Upper lobe of left lung (tissue), 4 donors: Measurements from ENCODE around the gene TECRL.

Experiments
- EP300 ChIP-seq, 4 donors: sonication (generic); formaldehyde crosslinking; IDR thresholded peaks; one replicate each; pipeline ENCODE4 v1.5.1; 2017; ENCODE audit warnings: antibody characterized with exemption in 4 of 4, control low read depth in 2 of 4
- POLR2A ChIP-seq, 4 donors: fragments of 450-650 bp; IDR thresholded peaks; one replicate each; pipeline ENCODE4 v1.5.1; 2016 to 2017; ENCODE audit warnings: antibody characterized with exemption in 4 of 4, mild to moderate bottlenecking in 2 of 4
- POLR2AphosphoS5 ChIP-seq, 2 donors: sonication (generic); formaldehyde crosslinking; IDR thresholded peaks; one replicate each; pipeline ENCODE4 v1.5.1; 2017; ENCODE audit warnings: antibody characterized with exemption in 2 of 2
- TF ChIP-seq, protein P1 (sequence below), 6 experiments: fragments of 450-650 bp in 4 of 6; fragments of 200-600 bp in 2 of 6; sonication (generic) in 2 of 6; IDR thresholded peaks; one replicate each; pipeline ENCODE4 v1.5.1; 2016 to 2019; ENCODE audit warnings: antibody characterized with exemption in 6 of 6

DNA sequence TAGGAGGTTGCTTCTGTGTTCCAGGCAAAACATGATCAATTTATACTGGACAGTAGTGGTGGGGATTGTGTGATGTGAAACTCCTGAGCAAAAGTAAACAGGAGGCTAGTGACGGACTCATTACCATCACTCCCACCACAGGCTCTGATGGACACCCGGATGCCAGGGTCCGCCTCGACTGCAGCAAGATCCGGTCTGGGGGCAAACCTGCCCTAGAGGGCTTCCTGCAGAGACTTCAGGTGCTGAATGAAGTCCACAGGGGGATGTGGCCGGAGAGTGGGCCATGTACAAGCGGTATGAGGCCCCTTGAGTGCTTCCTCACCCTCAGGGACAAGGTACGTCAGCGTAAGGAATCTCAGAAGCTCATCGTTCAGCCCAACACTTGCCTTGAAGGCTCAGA is 23.4 kb upstream of the TECRL start:
- TF ChIP-seq POLR2AphosphoS5 (IDR thresholded peaks at IDR 0.05) (no peak), POLR2A (IDR thresholded peaks at IDR 0.05) (no peak), EP300 (IDR thresholded peaks at IDR 0.05) (no peak)
- TF ChIP-seq, protein P1, sequence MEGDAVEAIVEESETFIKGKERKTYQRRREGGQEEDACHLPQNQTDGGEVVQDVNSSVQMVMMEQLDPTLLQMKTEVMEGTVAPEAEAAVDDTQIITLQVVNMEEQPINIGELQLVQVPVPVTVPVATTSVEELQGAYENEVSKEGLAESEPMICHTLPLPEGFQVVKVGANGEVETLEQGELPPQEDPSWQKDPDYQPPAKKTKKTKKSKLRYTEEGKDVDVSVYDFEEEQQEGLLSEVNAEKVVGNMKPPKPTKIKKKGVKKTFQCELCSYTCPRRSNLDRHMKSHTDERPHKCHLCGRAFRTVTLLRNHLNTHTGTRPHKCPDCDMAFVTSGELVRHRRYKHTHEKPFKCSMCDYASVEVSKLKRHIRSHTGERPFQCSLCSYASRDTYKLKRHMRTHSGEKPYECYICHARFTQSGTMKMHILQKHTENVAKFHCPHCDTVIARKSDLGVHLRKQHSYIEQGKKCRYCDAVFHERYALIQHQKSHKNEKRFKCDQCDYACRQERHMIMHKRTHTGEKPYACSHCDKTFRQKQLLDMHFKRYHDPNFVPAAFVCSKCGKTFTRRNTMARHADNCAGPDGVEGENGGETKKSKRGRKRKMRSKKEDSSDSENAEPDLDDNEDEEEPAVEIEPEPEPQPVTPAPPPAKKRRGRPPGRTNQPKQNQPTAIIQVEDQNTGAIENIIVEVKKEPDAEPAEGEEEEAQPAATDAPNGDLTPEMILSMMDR (IDR thresholded peaks at IDR 0.05), result no peak
